Smooth muscle cell (in vitro differentiated cells): ENCODE results near the gene LIN28B. TPM values are rescaled to one million over a fixed set of nuclear protein-coding genes. Genes with fewer than 3 reads are reported as not detected.

Experiments used
- DNase-seq: peaks from one replicate; lab custom pipeline; 2025; ENCODE audit not compliant: unreplicated experiment; lab: John Stamatoyannopoulos, UW
- H2AFZ ChIP-seq: fragments of 200-600 bp; sonication (generic); 2 replicates; pipeline ENCODE4 v1.6.0; 2016; ENCODE audit warnings: antibody characterized with exemption, low read depth, mild to moderate bottlenecking
- H3F3A ChIP-seq: fragments of 200-600 bp; sonication (generic); 2 replicates; pipeline ENCODE4 v1.6.0; 2017; ENCODE audit warnings: antibody characterized with exemption, low read depth
- H3K27ac ChIP-seq: fragments of 200-600 bp; sonication (generic); 2 replicates; pipeline ENCODE4 v1.5.1; 2016; ENCODE audit warnings: low read depth, mild to moderate bottlenecking
- H3K27me3 ChIP-seq: fragments of 200-600 bp; sonication (generic); 2 replicates; pipeline ENCODE4 v1.6.1; 2016; ENCODE audit warnings: low read depth, mild to moderate bottlenecking
- H3K36me3 ChIP-seq: fragments of 200-600 bp; sonication (generic); 2 replicates; pipeline ENCODE4 v1.5.1; 2016; ENCODE audit warnings: low read depth
- H3K4me1 ChIP-seq: fragments of 200-600 bp; sonication (generic); 2 replicates; pipeline ENCODE4 v1.5.1; 2016; ENCODE audit warnings: low read depth
- H3K4me2 ChIP-seq: fragments of 200-600 bp; sonication (generic); 2 replicates; pipeline ENCODE4 v1.6.0; 2016; ENCODE audit warnings: mild to moderate bottlenecking
- H3K4me3 ChIP-seq: fragments of 200-600 bp; sonication (generic); 2 replicates; pipeline ENCODE4 v1.5.1; 2016; ENCODE audit warnings: mild to moderate bottlenecking
- H3K79me2 ChIP-seq: fragments of 200-600 bp; sonication (generic); 2 replicates; pipeline ENCODE4 v1.6.0; 2016; ENCODE audit warnings: low read depth, mild to moderate bottlenecking
- H3K9ac ChIP-seq: fragments of 200-600 bp; sonication (generic); 2 replicates; pipeline ENCODE4 v1.6.0; 2016; ENCODE audit warnings: low read depth
- H3K9me3 ChIP-seq: fragments of 200-600 bp; sonication (generic); replicated peaks from 2 replicates; pipeline ENCODE4 v1.5.1; 2016; ENCODE audit warnings: low read depth
- H4K20me1 ChIP-seq: fragments of 200-600 bp; sonication (generic); 2 replicates; pipeline ENCODE4 v1.6.0; 2016; ENCODE audit warnings: low read depth
- WGBS: methylation state at CpG from one replicate; pipeline ENCODE4 v1.1.7; 2016; ENCODE audit warnings: low lambda C conversion rate; 5-methylcytosine and 5-hydroxymethylcytosine counted together
- polyA plus RNA-seq: library from polyadenylated mRNA; unstranded; fragments of >200 nt; fragmentation: Nextera tagmentation; extraction: Ambion mirVana; gene quantifications from 2 replicates; pipeline ENCODE4 v1.2.1, GENCODE V29; 2016
- total RNA-seq: library from RNA; depleted of rRNA; stranded (reverse); fragments of >200 nt; gene quantifications from 2 replicates; pipeline ENCODE4 v1.2.3, GENCODE V29; 2014
- TF ChIP-seq, protein P1 (sequence below): fragments of 200-600 bp; sonication (generic); IDR thresholded peaks from 2 replicates; pipeline ENCODE4 v1.5.1; 2017; ENCODE audit warnings: borderline replicate concordance, mild to moderate bottlenecking, antibody characterized with exemption; ENCODE audit not compliant: insufficient read depth, poor library complexity, severe bottlenecking

The LIN28B gene
- total and polyA plus RNA-seq, 2 experiments from 2014 or later = 1.4 to 11.6 TPM

- no peak overlapping the region for H3K4me2 ChIP-seq
- H3K9me3 ChIP-seq = no peaks in the 10 kb centered on the region
- no peak overlapping the region for H3K27ac ChIP-seq
- no peak overlapping the region for H3K9ac ChIP-seq
- no peaks in the 10 kb centered on the region for H3K27me3 ChIP-seq
- 33% methylated on average over 1 of the region's 1 CpG for WGBS
- H4K20me1 ChIP-seq = no peaks in the 10 kb centered on the region
- TF ChIP-seq, protein P1, sequence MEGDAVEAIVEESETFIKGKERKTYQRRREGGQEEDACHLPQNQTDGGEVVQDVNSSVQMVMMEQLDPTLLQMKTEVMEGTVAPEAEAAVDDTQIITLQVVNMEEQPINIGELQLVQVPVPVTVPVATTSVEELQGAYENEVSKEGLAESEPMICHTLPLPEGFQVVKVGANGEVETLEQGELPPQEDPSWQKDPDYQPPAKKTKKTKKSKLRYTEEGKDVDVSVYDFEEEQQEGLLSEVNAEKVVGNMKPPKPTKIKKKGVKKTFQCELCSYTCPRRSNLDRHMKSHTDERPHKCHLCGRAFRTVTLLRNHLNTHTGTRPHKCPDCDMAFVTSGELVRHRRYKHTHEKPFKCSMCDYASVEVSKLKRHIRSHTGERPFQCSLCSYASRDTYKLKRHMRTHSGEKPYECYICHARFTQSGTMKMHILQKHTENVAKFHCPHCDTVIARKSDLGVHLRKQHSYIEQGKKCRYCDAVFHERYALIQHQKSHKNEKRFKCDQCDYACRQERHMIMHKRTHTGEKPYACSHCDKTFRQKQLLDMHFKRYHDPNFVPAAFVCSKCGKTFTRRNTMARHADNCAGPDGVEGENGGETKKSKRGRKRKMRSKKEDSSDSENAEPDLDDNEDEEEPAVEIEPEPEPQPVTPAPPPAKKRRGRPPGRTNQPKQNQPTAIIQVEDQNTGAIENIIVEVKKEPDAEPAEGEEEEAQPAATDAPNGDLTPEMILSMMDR = no peak
- no peak overlapping the region for H3K4me3 ChIP-seq
- no peaks in the 10 kb centered on the region for H3F3A ChIP-seq
- H3K36me3 ChIP-seq = no peaks in the 10 kb centered on the region
- H3K79me2 ChIP-seq = no peaks in the 10 kb centered on the region
- H3K4me1 ChIP-seq = peaks cover 5% of the 10 kb centered on the region
- no peak for DNase-seq
- H2AFZ ChIP-seq = no peak overlapping the region
Observed at GRCh38 chr6:105067329-105067728, 110.4 kb downstream of the LIN28B start.

- H3K79me2 ChIP-seq = no peaks in the 10 kb centered on the region
- H3K4me3 ChIP-seq = no peak overlapping the region
- peaks cover 11% of the 10 kb centered on the region for H3K4me1 ChIP-seq
- TF ChIP-seq, protein P1 = no peak
- no peak overlapping the region for H3K4me2 ChIP-seq
- H3K36me3 ChIP-seq = no peaks in the 10 kb centered on the region
- no peaks in the 10 kb centered on the region for H4K20me1 ChIP-seq
- WGBS = 38% methylated on average over 2 of the region's 2 CpGs
- H3K9me3 ChIP-seq = no peaks in the 10 kb centered on the region
- no peak for DNase-seq
- H2AFZ ChIP-seq = no peak overlapping the region
- H3K27me3 ChIP-seq = no peaks in the 10 kb centered on the region
- no peak overlapping the region for H3K27ac ChIP-seq
- H3K9ac ChIP-seq = no peak overlapping the region
- no peaks in the 10 kb centered on the region for H3F3A ChIP-seq
Observed at GRCh38 chr6:105068407-105068806, 111.5 kb downstream of the LIN28B start.

- no peak overlapping the region for H2AFZ ChIP-seq
- H3F3A ChIP-seq = no peaks in the 10 kb centered on the region
- no peak overlapping the region for H3K4me3 ChIP-seq
- no peaks in the 10 kb centered on the region for H3K27me3 ChIP-seq
- H4K20me1 ChIP-seq = no peaks in the 10 kb centered on the region
- H3K79me2 ChIP-seq = no peaks in the 10 kb centered on the region
- no peak for DNase-seq
- H3K9ac ChIP-seq = no peak overlapping the region
- H3K9me3 ChIP-seq = no peaks in the 10 kb centered on the region
- 97% methylated on average over 1 of the region's 1 CpG for WGBS
- peaks cover 11% of the 10 kb centered on the region for H3K4me1 ChIP-seq
- H3K36me3 ChIP-seq = no peaks in the 10 kb centered on the region
- TF ChIP-seq, protein P1 = no peak
- H3K4me2 ChIP-seq = no peak overlapping the region
- H3K27ac ChIP-seq = no peak overlapping the region
Observed at GRCh38 chr6:105069821-105070445, 113.0 kb downstream of the LIN28B start.

GRCh38 chr6:105072798-105073199 lies 115.9 kb downstream of the LIN28B start:
- Histone ChIP-seq H3K9me3 (no peaks in the 10 kb centered on the region), H3K4me1 (peaks cover 11% of the 10 kb centered on the region), H3K36me3 (no peaks in the 10 kb centered on the region), H2AFZ (no peak overlapping the region), H4K20me1 (no peaks in the 10 kb centered on the region), H3K27me3 (no peaks in the 10 kb centered on the region), H3F3A (no peaks in the 10 kb centered on the region), H3K79me2 (no peaks in the 10 kb centered on the region), H3K4me2 (no peak overlapping the region), H3K9ac (no peak overlapping the region), H3K4me3 (no peak overlapping the region), H3K27ac (no peak overlapping the region)
- TF ChIP-seq, protein P1 = no peak
- no peak for DNase-seq
